Activated effector memory CD4-positive, alpha-beta T cell treated with anti-CD3 and anti-CD28 coated beads, Interleukin-2, amount 50 U/mL, for 16 hours (primary cell): Measurements from ENCODE around the gene UTP18.
"Not testable (repeated sequence)": the region's sequence is repeated elsewhere in the genome, so short reads cannot be mapped to it uniquely, and the experiment has no call there.

ENCODE experiments used
- DNase-seq: peaks from one replicate; pipeline ENCODE4 v3.0.0-alpha.2; 2020

UTP18 gene

GRCh38 chr17:51260237-51261023 is at the start of gene UTP18:
UTP18 (plus strand) TSS chr17:51260546; CDS start chr17:51260585, 39 bp downstream.
- DNase-seq: peak; percentile 99

GRCh38 chr17:51214920-51215319 is 45.4 kb upstream of the UTP18 start:
- no peak for DNase-seq

GRCh38 chr17:51217946-51218345 is 42.4 kb upstream of the UTP18 start:
- DNase-seq: no peak

GRCh38 chr17:51221322-51221721 is 39.0 kb upstream of the UTP18 start:
- no peak for DNase-seq

- DNase-seq: no peak
These were observed 35.7 kb upstream of the UTP18 start for GRCh38 chr17:51224402-51225262.

- DNase-seq: not testable (repeated sequence)
These were observed 34.8 kb upstream of the UTP18 start for GRCh38 chr17:51225523-51225922.

GRCh38 chr17:51228161-51228560 is 32.2 kb upstream of the UTP18 start:
- no peak for DNase-seq

- no peak for DNase-seq
These were observed 30.5 kb upstream of the UTP18 start for GRCh38 chr17:51229889-51230288.

GRCh38 chr17:51230306-51230705 is 30.0 kb upstream of the UTP18 start:
- DNase-seq: no peak

- no peak for DNase-seq
These were observed 28.3 kb upstream of the UTP18 start for GRCh38 chr17:51231999-51232398.

- DNase-seq: no peak
These were observed 26.2 kb upstream of the UTP18 start for GRCh38 chr17:51234162-51234561.

GRCh38 chr17:51238255-51238887 is 22.0 kb upstream of the UTP18 start:
- no peak for DNase-seq

GRCh38 chr17:51240275-51240674 is 20.1 kb upstream of the UTP18 start:
- no peak for DNase-seq

- DNase-seq: no peak
These were observed 16.3 kb upstream of the UTP18 start for GRCh38 chr17:51244041-51244440.

- DNase-seq: no peak
These were observed 14.8 kb upstream of the UTP18 start for GRCh38 chr17:51245535-51245934.

GRCh38 chr17:51250314-51250840 is 10.0 kb upstream of the UTP18 start:
- no peak for DNase-seq

GRCh38 chr17:51251010-51251409 is 9.3 kb upstream of the UTP18 start:
- no peak for DNase-seq

- no peak for DNase-seq
These were observed 4.7 kb upstream of the UTP18 start for GRCh38 chr17:51255673-51256072.

GRCh38 chr17:51256101-51256500 is 4.2 kb upstream of the UTP18 start:
- no peak for DNase-seq

GRCh38 chr17:51257150-51258081 is 2.9 kb upstream of the UTP18 start:
- DNase-seq: no peak

- DNase-seq: peak; percentile 68
These were observed 1.4 kb upstream of the UTP18 start for GRCh38 chr17:51258756-51259563.
